ENCODE results near the gene FBXO42. TPM values are rescaled to one million over a fixed set of nuclear protein-coding genes. Genes with fewer than 3 reads are reported as not detected.
A peak's percentile ranks its signal among the peaks of the same experiment; 100 is the strongest.

FBXO42 gene
- total RNA-seq, 1 donor from 2014 or later, result 17.7 TPM

- no peak for DNase-seq (ENCODE audit: low read depth)
Observed at GRCh38 chr1:16326833-16327404, 25.4 kb downstream of the FBXO42 start.

GRCh38 chr1:16324456-16324890 is 27.8 kb downstream of the FBXO42 start:
- peak; percentile 87 for DNase-seq (ENCODE audit: low read depth)

- DNase-seq (ENCODE audit: low read depth), result no peak
Observed at GRCh38 chr1:16321176-16321867, 31.0 kb downstream of the FBXO42 start.

- DNase-seq (ENCODE audit: low read depth), result peak; percentile 17
Observed at GRCh38 chr1:16318555-16318954, 33.7 kb downstream of the FBXO42 start.

- no peak for DNase-seq (ENCODE audit: low read depth)
Observed at GRCh38 chr1:16315437-16315836, 36.8 kb downstream of the FBXO42 start.

- DNase-seq (ENCODE audit: low read depth), result no peak
Observed at GRCh38 chr1:16307222-16307621, 45.1 kb downstream of the FBXO42 start.

- DNase-seq (ENCODE audit: low read depth), result no peak
Observed at GRCh38 chr1:16302709-16303627, 49.3 kb downstream of the FBXO42 start.

- no peak for DNase-seq (ENCODE audit: low read depth)
Observed at GRCh38 chr1:16300436-16300835, 51.8 kb downstream of the FBXO42 start.

GRCh38 chr1:16298653-16299052 is 53.6 kb downstream of the FBXO42 start:
- DNase-seq (ENCODE audit: low read depth), result no peak

- no peak for DNase-seq (ENCODE audit: low read depth)
Observed at GRCh38 chr1:16296643-16297042, 55.6 kb downstream of the FBXO42 start.

- no peak for DNase-seq (ENCODE audit: low read depth)
Observed at GRCh38 chr1:16294219-16295212, 57.8 kb downstream of the FBXO42 start.

GRCh38 chr1:16293538-16293937 is 58.7 kb downstream of the FBXO42 start:
- DNase-seq (ENCODE audit: low read depth), result no peak

- no peak for DNase-seq (ENCODE audit: low read depth)
Observed at GRCh38 chr1:16292739-16293138, 59.5 kb downstream of the FBXO42 start.

- no peak for DNase-seq (ENCODE audit: low read depth)
Observed at GRCh38 chr1:16289959-16290358, 62.3 kb downstream of the FBXO42 start.

- no peak for DNase-seq (ENCODE audit: low read depth)
Observed at GRCh38 chr1:16286122-16286521, 66.2 kb downstream of the FBXO42 start.

GRCh38 chr1:16281765-16282164 is 70.5 kb downstream of the FBXO42 start:
- DNase-seq (ENCODE audit: low read depth), result no peak

GRCh38 chr1:16279186-16279585 is 73.1 kb downstream of the FBXO42 start:
- DNase-seq (ENCODE audit: low read depth), result no peak

GRCh38 chr1:16276302-16277030 is 75.8 kb downstream of the FBXO42 start:
- no peak for DNase-seq (ENCODE audit: low read depth)

GRCh38 chr1:16275591-16275990 is 76.7 kb downstream of the FBXO42 start:
- no peak for DNase-seq (ENCODE audit: low read depth)

- DNase-seq (ENCODE audit: low read depth), result no peak
Observed at GRCh38 chr1:16267690-16268180, 84.5 kb downstream of the FBXO42 start.
